HG03558 (cell line): Measurements from ENCODE around the gene FBXW9.
"Not testable (repeated sequence)": the region's sequence is repeated elsewhere in the genome, so short reads cannot be mapped to it uniquely, and the experiment has no call there.

Source experiments
- ATAC-seq: cut with Tn5 transposase; IDR thresholded peaks from one replicate; pipeline ENCODE4 v1.9.1; 2021; ENCODE audit warnings: moderate number of reproducible peaks; ENCODE audit not compliant: unreplicated experiment; ENCODE audit errors: extremely low read depth

Gene FBXW9

GRCh38 chr19:12720296-12720695 lies 23.9 kb upstream of the FBXW9 start:
- ATAC-seq, result no peak

GRCh38 chr19:12715929-12716328 lies 19.5 kb upstream of the FBXW9 start:
- ATAC-seq, result no peak

DNA sequence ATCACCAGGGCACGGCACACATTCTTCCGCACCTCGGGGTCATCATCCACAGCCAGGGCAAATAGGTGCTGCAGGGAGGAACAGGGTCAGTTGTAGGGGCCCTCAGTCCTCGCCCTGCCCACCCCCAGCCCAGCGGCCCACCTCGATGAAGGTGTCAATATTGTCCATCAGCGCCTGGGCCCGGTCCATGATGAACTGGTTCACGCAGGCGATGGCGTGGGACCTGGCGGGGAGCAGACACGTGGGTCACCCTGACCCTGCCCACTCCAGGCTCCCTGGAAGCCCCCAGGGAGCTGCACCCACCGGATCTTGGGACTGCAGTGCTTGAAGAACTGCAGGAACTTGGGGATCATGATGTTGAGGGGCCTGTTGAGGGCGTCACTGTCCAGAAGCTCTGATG lies 18.7 kb upstream of the FBXW9 start:
- ATAC-seq, result no peak

DNA sequence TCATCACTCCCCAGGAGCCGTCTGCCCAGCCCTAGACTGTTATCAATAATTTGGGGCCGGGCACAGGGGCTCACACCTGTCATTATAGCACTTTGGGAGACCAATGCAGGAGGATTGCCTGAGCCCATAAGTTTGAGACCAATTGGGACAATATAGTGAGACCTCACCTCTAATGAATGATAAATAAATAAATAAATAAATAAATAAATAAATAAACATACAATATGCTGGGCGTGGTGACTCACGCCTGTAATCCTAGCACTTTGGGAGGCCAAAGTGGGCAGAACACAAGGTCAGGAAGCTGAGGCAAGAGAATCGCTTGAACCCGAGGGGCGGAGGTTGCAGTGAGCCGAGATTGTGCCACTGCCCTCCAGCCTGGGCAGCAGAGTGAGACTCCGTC lies 16.9 kb upstream of the FBXW9 start:
- ATAC-seq, result not testable (repeated sequence)

DNA sequence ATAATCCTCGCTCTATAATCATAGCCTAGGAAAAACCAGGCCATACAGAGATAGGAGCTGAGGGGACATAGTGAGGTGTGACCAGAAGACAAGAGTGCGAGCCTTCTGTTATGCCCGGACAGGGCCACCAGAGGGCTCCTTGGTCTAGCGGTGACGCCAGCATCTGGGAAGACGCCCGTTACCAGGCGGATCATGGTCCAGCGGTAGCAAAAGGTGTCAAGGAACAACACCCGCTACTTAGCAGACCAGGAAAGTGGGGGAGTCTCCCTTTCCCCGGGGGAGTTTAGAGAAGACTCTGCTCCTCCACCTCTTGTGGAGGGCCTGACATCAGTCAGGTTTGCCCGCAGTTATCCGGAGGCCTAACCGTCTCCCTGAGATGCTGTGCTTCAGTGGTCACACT lies 15.6 kb upstream of the FBXW9 start:
- not testable (repeated sequence) for ATAC-seq

DNA sequence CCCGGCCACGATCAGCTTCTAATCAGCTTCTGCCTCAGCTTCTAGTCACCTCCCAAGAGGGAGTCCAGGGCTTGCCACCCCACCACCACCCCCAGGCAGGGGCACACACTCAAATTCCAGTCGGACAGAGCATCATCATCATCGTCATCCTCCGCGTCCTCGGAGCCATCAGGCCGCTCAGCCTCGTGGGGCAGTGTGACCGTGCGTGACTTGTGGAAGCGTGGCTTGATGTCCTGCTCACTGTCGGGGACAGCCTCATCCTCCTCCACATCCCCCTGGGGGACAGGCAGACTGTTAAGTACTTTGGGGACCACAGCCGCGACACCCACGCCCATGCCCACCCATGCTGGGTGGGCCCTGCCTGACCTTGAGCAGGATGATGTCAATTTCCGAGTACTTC lies 14.8 kb upstream of the FBXW9 start:
- ATAC-seq, result no peak

GRCh38 chr19:12708641-12709040 lies 12.2 kb upstream of the FBXW9 start:
- no peak for ATAC-seq

- ATAC-seq, result no peak
These were observed 9.9 kb upstream of the FBXW9 start for GRCh38 chr19:12706332-12706718.

DNA sequence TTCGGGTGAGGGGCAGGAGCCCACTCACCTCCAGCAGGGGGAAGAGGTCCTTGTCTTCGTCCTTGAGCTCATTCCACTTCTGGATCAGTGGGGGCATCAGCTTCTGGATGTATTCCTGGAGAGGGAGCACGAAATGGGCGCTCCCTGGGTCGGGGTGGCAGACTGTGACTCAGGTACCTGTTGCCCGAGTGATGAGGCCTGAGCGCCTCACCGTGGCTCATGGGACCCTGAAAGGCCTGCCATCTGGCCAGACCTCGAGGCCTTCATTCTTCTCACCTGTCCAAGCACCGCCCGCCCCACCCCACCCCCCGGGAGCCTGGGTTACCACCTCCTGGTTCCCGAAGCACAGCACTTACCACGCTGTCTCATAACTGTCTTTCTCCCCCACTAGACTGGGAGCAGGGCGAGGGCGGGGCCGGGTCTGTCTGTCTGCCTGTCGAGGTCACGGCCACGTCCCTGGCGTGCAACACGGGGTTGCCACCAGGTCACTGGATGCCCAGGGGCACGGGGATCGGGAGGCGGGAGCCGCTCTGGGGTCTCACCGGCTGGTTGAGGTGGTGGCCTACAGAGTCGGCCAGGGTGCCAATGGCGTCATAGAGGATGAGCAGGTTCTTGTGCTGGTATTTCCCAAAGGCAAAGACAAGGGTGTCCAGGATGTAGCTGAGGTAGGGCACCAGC lies 9.4 kb upstream of the FBXW9 start:
- no peak for ATAC-seq

DNA sequence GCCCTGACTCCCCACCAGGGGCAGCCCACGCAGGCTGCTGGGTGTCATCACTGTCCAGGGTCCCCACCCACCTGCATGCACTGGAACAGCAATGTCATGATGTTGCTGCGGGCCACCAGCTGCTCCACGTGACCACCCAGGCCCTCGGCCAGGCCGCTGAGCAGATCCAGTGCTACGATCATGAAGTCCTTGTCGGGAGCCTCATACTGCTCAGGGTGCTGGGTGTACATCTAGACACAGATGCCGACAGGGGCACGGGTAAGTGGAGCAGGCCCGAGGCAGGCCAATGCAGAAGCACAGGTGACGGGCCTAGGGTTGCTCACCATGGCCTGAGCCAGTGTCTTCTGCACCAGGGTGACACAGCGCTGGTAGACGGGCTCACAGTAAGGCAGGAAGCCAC lies 8.7 kb upstream of the FBXW9 start:
- ATAC-seq, result no peak

DNA sequence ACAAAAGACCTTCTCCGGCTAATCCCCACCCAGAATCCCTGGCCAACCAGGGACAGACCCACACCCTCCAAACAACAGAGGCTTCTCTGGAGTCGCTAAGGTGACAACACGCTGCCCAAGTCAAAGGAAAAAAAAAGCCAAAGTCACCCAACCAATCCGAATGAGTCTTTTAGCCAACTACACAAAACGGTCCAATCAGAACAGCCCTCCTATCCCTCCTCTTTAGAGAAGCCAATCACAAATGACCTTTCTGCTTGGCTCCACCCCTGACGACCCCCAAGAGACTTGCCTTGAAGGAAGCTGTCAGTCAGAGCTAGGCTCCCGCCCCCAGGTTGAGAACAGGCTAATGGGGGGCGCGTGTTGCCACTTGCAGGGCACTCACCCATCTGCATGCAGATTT lies 6.6 kb upstream of the FBXW9 start:
- ATAC-seq, result no peak

GRCh38 chr19:12701596-12702282 lies 5.3 kb upstream of the FBXW9 start:
- ATAC-seq, result no peak

DNA sequence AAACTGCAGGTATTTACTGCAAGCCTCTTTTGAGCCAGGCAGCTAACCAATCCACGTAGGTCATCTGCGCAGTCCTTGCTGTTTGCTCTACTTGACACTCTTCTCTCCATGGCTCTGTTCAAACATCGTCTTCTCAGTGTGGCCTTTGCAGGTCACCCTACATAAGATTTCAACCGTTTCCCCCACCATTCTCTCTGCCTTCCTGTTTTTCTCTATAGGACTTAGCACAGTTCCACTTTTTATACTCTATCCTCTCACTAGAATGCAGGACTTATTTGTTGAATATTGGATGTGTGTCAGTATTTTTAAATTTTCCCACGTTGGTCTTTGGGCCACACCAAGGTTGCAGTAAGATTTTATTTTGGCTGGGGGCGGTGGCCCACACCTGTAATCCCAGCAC lies 1.7 kb upstream of the FBXW9 start:
- no peak for ATAC-seq

GRCh38 chr19:12697425-12697824 lies 994 bp upstream of the FBXW9 start:
- not testable (repeated sequence) for ATAC-seq

- ATAC-seq, result no peak
These were observed 450 bp downstream of the FBXW9 start for GRCh38 chr19:12695997-12696365.

DNA sequence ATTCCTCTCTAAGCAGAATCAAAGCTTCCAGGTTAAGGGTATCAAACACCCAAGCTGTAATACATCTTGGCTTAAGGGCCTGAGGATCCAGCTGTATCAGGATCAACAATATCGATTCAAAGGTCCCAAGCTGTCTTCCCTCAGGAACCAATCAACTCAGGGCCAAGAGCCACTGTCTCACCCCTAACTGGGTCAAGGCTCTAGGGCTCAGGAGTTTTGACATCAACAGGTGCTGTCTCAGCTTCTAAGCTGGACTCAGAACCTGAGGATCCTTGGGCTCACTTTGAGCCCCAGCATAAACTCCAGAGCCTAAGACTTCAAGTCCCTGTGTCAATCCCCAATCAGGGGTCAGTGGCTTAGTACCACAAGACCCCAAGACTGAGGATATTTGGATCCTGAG lies 917 bp downstream of the FBXW9 start:
- no peak for ATAC-seq

- ATAC-seq, result no peak
These were observed 1.3 kb downstream of the FBXW9 start for GRCh38 chr19:12695096-12695495.

DNA sequence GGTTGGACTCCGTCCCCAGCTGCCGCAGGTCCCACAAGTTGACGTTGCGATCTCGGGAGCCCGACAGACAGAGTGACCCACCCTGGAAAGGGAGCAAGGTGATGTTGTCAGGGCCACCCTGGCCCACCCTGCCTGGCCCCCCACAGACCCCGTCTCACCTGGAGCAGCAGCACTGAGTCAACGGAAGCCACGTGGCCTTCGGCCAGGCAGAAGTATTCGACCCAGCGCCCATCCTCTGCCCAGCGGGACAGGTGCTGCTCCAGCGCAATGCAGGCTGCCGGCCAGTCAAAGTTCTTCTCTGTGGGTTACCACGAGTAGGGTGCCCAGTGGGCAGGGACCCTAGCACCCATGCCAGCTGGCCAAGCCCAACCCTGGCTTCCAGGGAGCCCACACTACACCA lies 1.8 kb downstream of the FBXW9 start:
- no peak for ATAC-seq

GRCh38 chr19:12692960-12693359 lies 3.5 kb downstream of the FBXW9 start:
- ATAC-seq, result no peak

DNA sequence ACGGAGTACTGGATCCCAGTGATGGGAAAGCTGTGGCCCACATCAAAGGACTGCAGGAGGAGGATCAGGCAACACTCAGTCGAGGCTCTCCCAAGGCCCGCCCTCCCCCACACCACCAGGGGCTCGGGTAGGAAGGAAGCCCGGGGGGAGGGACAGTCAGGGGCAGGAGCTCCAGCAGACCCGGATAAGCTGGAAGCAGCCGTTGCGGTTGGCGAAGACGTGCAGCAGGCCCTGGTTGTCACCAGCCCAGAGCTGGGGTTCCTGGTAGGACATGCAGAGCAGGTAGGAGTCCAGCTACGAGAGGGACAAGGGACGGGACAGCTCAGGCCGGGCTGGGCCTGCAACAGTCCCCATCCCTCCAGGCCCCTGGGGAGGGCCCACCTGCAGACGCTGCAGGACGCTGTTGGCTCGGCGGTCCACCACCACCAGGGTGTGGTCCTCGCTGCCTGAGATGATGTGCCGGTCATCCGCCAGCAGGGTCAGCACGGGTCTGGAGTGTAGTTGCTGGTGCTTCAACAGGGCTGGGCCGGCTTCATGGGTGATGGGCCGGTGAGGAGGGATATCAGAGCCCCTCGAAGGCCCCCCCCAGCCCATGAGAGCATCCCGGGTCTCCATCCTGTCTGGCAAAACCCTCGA lies 6.7 kb downstream of the FBXW9 start:
- no peak for ATAC-seq

DNA sequence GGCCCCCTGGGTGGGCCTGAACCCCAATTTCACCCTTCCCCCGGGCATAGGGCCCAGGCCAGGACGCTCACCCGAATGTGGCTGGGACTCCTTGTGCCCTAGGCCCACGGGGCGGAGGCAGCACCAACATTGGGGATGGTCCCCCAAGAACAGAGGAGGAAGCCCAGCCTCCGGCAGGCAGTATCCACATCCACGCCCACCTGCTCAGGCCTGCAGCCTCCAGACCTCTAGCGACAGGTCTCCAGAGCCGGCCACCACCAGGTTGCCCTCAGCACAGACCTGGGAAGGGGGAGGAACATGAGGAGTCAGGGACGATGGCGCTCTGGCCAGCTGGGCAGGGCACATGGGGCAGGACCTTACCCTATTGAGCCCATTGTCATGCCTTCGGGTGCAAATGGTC lies 7.4 kb downstream of the FBXW9 start:
- no peak for ATAC-seq
